Endothelial cell of umbilical vein (primary cell): ENCODE data around the gene BABAM2. TPM values are rescaled to one million over a fixed set of nuclear protein-coding genes. Genes with fewer than 3 reads are reported as not detected.
A peak's percentile ranks its signal among the peaks of the same experiment; 100 is the strongest.

Source experiments
- BruUV-seq: library from RNA; stranded (reverse); fragments of 400-500 nt; replicated peaks from 2 replicates; lab custom pipeline; 2021; lab: Mats Ljungman, UMichigan
- CTCF ChIA-PET: fragments of 300-600, 350-600 bp; sonication (Branson Sonifier 250); formaldehyde crosslinking; loops from one replicate; lab custom pipeline; 2021; ENCODE audit warnings: antibody characterized with exemption, inconsistent platforms; lab: Charles Lee
- POLR2A ChIA-PET: fragments of 300-600, 350-600 bp; sonication (Branson Sonifier 250); formaldehyde crosslinking; loops from one replicate; lab custom pipeline; 2021; ENCODE audit warnings: antibody characterized with exemption, inconsistent platforms; lab: Charles Lee
- DNase-seq: peaks from one replicate; pipeline ENCODE4 v3.0.0-alpha.2; 2011; ENCODE audit warnings: low read depth, low spot score
- FAIRE-seq: peaks from 2 replicates; lab custom pipeline; 2011; peaks lifted over from hg19 to GRCh38; lab: Jason Lieb, UNC
- H2AFZ ChIP-seq: 2 replicates; pipeline ENCODE4 v1.6.0; 2012; ENCODE audit warnings: low read depth, low read length, control low read depth, inconsistent platforms
- H3K27ac ChIP-seq: 2 replicates; pipeline ENCODE4 v1.5.1; 2011; ENCODE audit warnings: low read depth, mild to moderate bottlenecking, control low read depth, low read length, moderate library complexity; ENCODE audit not compliant: insufficient read depth
- H3K27me3 ChIP-seq, 2 experiments: 2 replicates each; pipeline versions ENCODE4 v1.6.0 to v1.6.1; 2011; ENCODE audit warnings: low read length in 2 of 2, mixed read lengths in 1 of 2; ENCODE audit not compliant: control insufficient read depth in 2 of 2, insufficient read depth in 2 of 2
- H3K36me3 ChIP-seq, 2 experiments: 2 replicates in 1 of 2; 3 replicates in 1 of 2; pipeline ENCODE4 v1.5.1; 2011; ENCODE audit warnings: low read length in 2 of 2, mild to moderate bottlenecking in 1 of 2, moderate library complexity in 1 of 2; ENCODE audit not compliant: control insufficient read depth in 2 of 2, insufficient read depth in 2 of 2; ENCODE audit errors: extremely low read depth in 1 of 2
- H3K4me1 ChIP-seq: 3 replicates; pipeline ENCODE4 v1.5.1; 2011; ENCODE audit warnings: mild to moderate bottlenecking, low read length; ENCODE audit not compliant: control insufficient read depth, insufficient read depth; ENCODE audit errors: extremely low read depth
- H3K4me2 ChIP-seq: 2 replicates; pipeline ENCODE4 v1.6.1; 2011; ENCODE audit warnings: low read length, control low read depth, mixed read lengths; ENCODE audit not compliant: insufficient read depth
- H3K4me3 ChIP-seq, 3 experiments: fragments of 200-600 bp in 1 of 3; sonication (generic), shearing (Covaris generic) in 1 of 3; replicated peaks in 1 of 3; 2 replicates each; pipeline ENCODE4 v1.5.1; 2011 to 2016; ENCODE audit warnings: control low read depth in 3 of 3, low read length in 3 of 3, mild to moderate bottlenecking in 2 of 3, inconsistent platforms in 1 of 3, low read depth in 1 of 3, moderate library complexity in 1 of 3; ENCODE audit not compliant: insufficient read depth in 1 of 3
- H3K79me2 ChIP-seq: 2 replicates; pipeline ENCODE4 v1.6.0; 2012; ENCODE audit warnings: low read length, inconsistent platforms; ENCODE audit not compliant: control insufficient read depth, insufficient read depth
- H3K9ac ChIP-seq: replicated peaks from 2 replicates; pipeline ENCODE3; 2011; ENCODE audit warnings: low read length, control low read depth; ENCODE audit not compliant: insufficient read depth; ENCODE audit errors: extremely low read depth
- H3K9me1 ChIP-seq: replicated peaks from 3 replicates; pipeline ENCODE4 v1.6.0; 2011; ENCODE audit warnings: mild to moderate bottlenecking, low read length; ENCODE audit not compliant: control insufficient read depth, insufficient read depth; ENCODE audit errors: extremely low read depth
- H3K9me3 ChIP-seq: replicated peaks from 2 replicates; pipeline ENCODE4 v1.5.1; 2012; ENCODE audit warnings: low read length, inconsistent platforms; ENCODE audit not compliant: control insufficient read depth, insufficient read depth
- H4K20me1 ChIP-seq: replicated peaks from 2 replicates; pipeline ENCODE3; 2011; ENCODE audit warnings: mild to moderate bottlenecking, low read length; ENCODE audit not compliant: control insufficient read depth, insufficient read depth; ENCODE audit errors: extremely low read depth
- CTCF ChIP-seq, 2 donors: IDR thresholded peaks; 1 replicate in 1 of 2; 2 replicates in 1 of 2; pipeline ENCODE4 v1.5.1; 2011; ENCODE audit warnings: low read length in 2 of 2, mild to moderate bottlenecking in 2 of 2, moderate library complexity in 2 of 2, control low read depth in 1 of 2, inconsistent platforms in 1 of 2, low read depth in 1 of 2; ENCODE audit not compliant: insufficient read depth in 1 of 2; ENCODE audit errors: extremely low read depth in 1 of 2
- EZH2 ChIP-seq: IDR thresholded peaks from 2 replicates; pipeline ENCODE4 v1.6.1; 2012; ENCODE audit warnings: borderline replicate concordance, low read depth, mild to moderate bottlenecking, moderate library complexity, low read length, inconsistent platforms; ENCODE audit not compliant: severe bottlenecking
- FOS ChIP-seq: IDR thresholded peaks from 2 replicates; pipeline ENCODE4 v1.6.1; 2011; ENCODE audit warnings: mild to moderate bottlenecking, low read length, moderate library complexity, borderline replicate concordance; ENCODE audit not compliant: insufficient read depth
- GATA2 ChIP-seq: IDR thresholded peaks from 2 replicates; pipeline ENCODE4 v1.7.0; 2011; ENCODE audit warnings: low read depth, mild to moderate bottlenecking, moderate library complexity, mixed read lengths, low read length; ENCODE audit not compliant: insufficient read length, insufficient read depth
- JUN ChIP-seq: IDR thresholded peaks from 2 replicates; pipeline ENCODE4 v1.6.1; 2011; ENCODE audit warnings: borderline replicate concordance, low read depth; ENCODE audit not compliant: insufficient read length, insufficient read depth
- MAX ChIP-seq: IDR thresholded peaks from 2 replicates; pipeline ENCODE4 v1.6.1; 2011; ENCODE audit not compliant: insufficient read depth, insufficient read length
- MYC ChIP-seq: IDR thresholded peaks from one replicate; pipeline ENCODE4 v1.6.1; 2011; ENCODE audit warnings: mild to moderate bottlenecking, low read depth, low read length
- POLR2A ChIP-seq: IDR thresholded peaks from 2 replicates; pipeline ENCODE4 v1.6.1; 2012; ENCODE audit warnings: low read depth, mild to moderate bottlenecking, control low read depth, low read length
- POLR2AphosphoS5 ChIP-seq: IDR thresholded peaks from 2 replicates; pipeline ENCODE4 v1.6.1; 2012; ENCODE audit warnings: low read depth, mild to moderate bottlenecking, control low read depth, low read length, moderate library complexity; ENCODE audit not compliant: insufficient read depth
- dilution Hi-C: fragments of 300-500 bp; cut with MboI; formaldehyde crosslinking; loops from one replicate; pipeline ENCODE4 v1.15.0; 2019; ENCODE audit warnings: low sequenced_read_pairs; ENCODE audit not compliant: extremely low pct_ligation_motif_present
- intact Hi-C: fragments of 100-400 bp; cut with micrococcal nuclease; formaldehyde crosslinking; loops from one replicate; pipeline ENCODE4 v1.10.0; 2022
- polyA plus RNA-seq, 4 experiments: library from polyadenylated mRNA; depleted of rRNA in 3 of 4; stranded (reverse) in 3 of 4; unstranded in 1 of 4; fragments of >200 nt; gene quantifications; 2 replicates each; pipeline versions ENCODE4 v1.2.1 to v1.2.3, GENCODE V29; 2011 to 2012; ENCODE audit warnings: missing spikeins in 1 of 4
- total RNA-seq: library from RNA; stranded (reverse); gene quantifications from 2 replicates; pipeline ENCODE4 v1.2.3, GENCODE V29; 2021

BABAM2 gene
- total and polyA plus RNA-seq, 2 donors (not counting 3 experiments of a cell fraction or from before 2014, with no cell fraction given): 19.9 to 27.6 TPM

- H3K9me1 ChIP-seq: no peaks in the 10 kb centered on the region
- peak overlapping the region; percentile 96 for H3K27ac ChIP-seq
- intact Hi-C loops (loop anchor here (1.0 kb wide), 8 partner anchors 26 to 476 kb away; partner anchors contain the start of genes BABAM2 and RBKS), dilution Hi-C loops (no loop called here)
- ChIA-PET CTCF (interaction anchor here (0.9 to 1.6 kb wide), 5 partner anchors 12 to 356 kb away, joined by 3 to 5 read pairs (median 3); no protein-coding TSS in a partner anchor), POLR2A (no interaction called here)
- peak overlapping the region; percentile 70 for H3K9ac ChIP-seq
- TF ChIP-seq JUN (peak; percentile 78), GATA2 (no peak), EZH2 (no peak), MYC (no peak), POLR2AphosphoS5 (peak; percentile 57), FOS (peak; percentile 23), POLR2A (no peak), CTCF (IDR thresholded peaks at IDR 0.05; ENCODE audit: extremely low read depth in 1 of 2, insufficient read depth in 1 of 2, low read depth in 1 of 2, low read length in 2 of 2) (no peak), MAX (no peak)
- no peaks in the 10 kb centered on the region for H3K27me3 ChIP-seq
- peak overlapping the region; percentile 72 for H3K4me2 ChIP-seq
- H4K20me1 ChIP-seq: no peaks in the 10 kb centered on the region
- H3K4me3 ChIP-seq: peak overlapping the region in 1 of 3 experiments; percentile 14
- H3K9me3 ChIP-seq: no peaks in the 10 kb centered on the region
- peaks cover 17% of the 10 kb centered on the region for H3K4me1 ChIP-seq
- no peaks in the 10 kb centered on the region for H3K79me2 ChIP-seq
- H2AFZ ChIP-seq: no peak overlapping the region
- FAIRE-seq: peak; percentile 89
- no peaks in the 10 kb centered on the region for H3K36me3 ChIP-seq
- peak; percentile 95 for DNase-seq
- TSS peak; percentile 100 for BruUV-seq
These were observed 29.8 kb downstream of the BABAM2 start for GRCh38 chr2:27920148-27920885.
